ENCODE results near the gene SLC5A2. TPM values are rescaled to one million over a fixed set of nuclear protein-coding genes. Genes with fewer than 3 reads are reported as not detected.
"Not testable (repeated sequence)": the region's sequence is repeated elsewhere in the genome, so short reads cannot be mapped to it uniquely, and the experiment has no call there.

SLC5A2 gene
- total RNA-seq, 4 donors from 2014 or later: 0.33 TPM; not detected in 3

GRCh38 chr16:31522071-31522470 lies 39.1 kb downstream of the SLC5A2 start:
- 86 to 89% methylated on average over 6 of the region's 6 CpGs for WGBS, 2 donors
- DNase-seq: no peak
- no peak overlapping the region for H3K4me3 ChIP-seq (replicated peaks in 1 of 3)
- H3K27me3 ChIP-seq: no peaks in the 10 kb centered on the region
- intact Hi-C loops (cut with DNase I): no loop called here
- H3K4me1 ChIP-seq: no peaks in the 10 kb centered on the region
- H3K9me3 ChIP-seq: no peaks in the 10 kb centered on the region
- H3K36me3 ChIP-seq: no peaks in the 10 kb centered on the region
- H3K27ac ChIP-seq: no peak overlapping the region
- TF ChIP-seq POLR2A (IDR thresholded peaks at IDR 0.05) (no peak), CTCF (IDR thresholded peaks at IDR 0.05) (no peak)

- H3K9me3 ChIP-seq; H3K27me3 ChIP-seq; H3K36me3 ChIP-seq; H3K27ac ChIP-seq; DNase-seq; H3K4me3 ChIP-seq (replicated peaks in 1 of 3); intact Hi-C loops (cut with DNase I); H3K4me1 ChIP-seq: not testable (repeated sequence)
- 59% methylated on average over 4 of the region's 6 CpGs; no CpG with 5 or more reads in 1 of the 2 donors for WGBS, 2 donors
Measured at GRCh38 chr16:31523768-31524167, 40.8 kb downstream of the SLC5A2 start.

GRCh38 chr16:31525113-31525512 lies 42.2 kb downstream of the SLC5A2 start:
- no peak for TF ChIP-seq CTCF (IDR thresholded peaks at IDR 0.05)
- TF ChIP-seq POLR2A (IDR thresholded peaks at IDR 0.05): no peak
- Histone ChIP-seq H3K4me3 (replicated peaks in 1 of 3) (no peak overlapping the region), H3K4me1 (peaks cover 0 to 7% of the 10 kb centered on the region in 2 donors), H3K27ac (no peak overlapping the region), H3K27me3 (no peaks in the 10 kb centered on the region), H3K9me3 (no peaks in the 10 kb centered on the region), H3K36me3 (no peaks in the 10 kb centered on the region)
- DNase-seq: no peak
- 94% methylated on average over 3 of the region's 3 CpGs for WGBS, 2 donors
- intact Hi-C loops (cut with DNase I): no loop called here

GRCh38 chr16:31527734-31528274 lies 44.9 kb downstream of the SLC5A2 start, which contains the start of gene AHSP:
AHSP (plus strand) TSS chr16:31527900; CDS start chr16:31528140, 240 bp downstream.
- TF ChIP-seq CTCF (IDR thresholded peaks at IDR 0.05) (no peak), POLR2A (IDR thresholded peaks at IDR 0.05) (no peak)
- peaks cover 0 to 7% of the 10 kb centered on the region in 2 donors for H3K4me1 ChIP-seq
- H3K4me3 ChIP-seq (replicated peaks in 1 of 3): no peak within 1 kb of the TSS
- intact Hi-C loops (cut with DNase I): no loop called here
- no peak within 1 kb of the TSS for H3K27ac ChIP-seq
- no peaks in the 10 kb centered on the region for H3K36me3 ChIP-seq
- 62 to 64% methylated on average over 6 of the region's 6 CpGs for WGBS, 2 donors
- no peaks in the 10 kb centered on the region for H3K27me3 ChIP-seq
- H3K9me3 ChIP-seq: no peaks in the 10 kb centered on the region
- DNase-seq: no peak

- no peaks in the 10 kb centered on the region for H3K27me3 ChIP-seq
- intact Hi-C loops (cut with DNase I): no loop called here
- DNase-seq: no peak
- H3K9me3 ChIP-seq: no peaks in the 10 kb centered on the region
- TF ChIP-seq POLR2A (IDR thresholded peaks at IDR 0.05) (no peak), CTCF (IDR thresholded peaks at IDR 0.05) (no peak)
- WGBS, 2 donors: 28 to 35% methylated on average over 9 to 11 of the region's 11 CpGs
- no peaks in the 10 kb centered on the region for H3K36me3 ChIP-seq
- H3K4me3 ChIP-seq (replicated peaks in 1 of 3): peak overlapping the region in 1 of 3 donors; percentile 26
- H3K4me1 ChIP-seq: peaks cover 0 to 7% of the 10 kb centered on the region in 2 donors
- H3K27ac ChIP-seq: no peak overlapping the region
Measured at GRCh38 chr16:31528523-31529107, 45.7 kb downstream of the SLC5A2 start.

All from thyroid gland (tissue), 4 donors.